ENCODE results near the gene SLC1A6.

The SLC1A6 gene

GRCh38 chr19:15008308-15008707 is 28.6 kb upstream of the SLC1A6 start:
- Histone ChIP-seq H3K4me3 (ENCODE audit: insufficient read depth, low read depth, low read length, poor library complexity, severe bottlenecking) (no peak overlapping the region), H3K9me3 (ENCODE audit: control insufficient read depth, low read length) (no peaks in the 10 kb centered on the region), H3K27ac (ENCODE audit: insufficient read depth, low read length, poor library complexity, severe bottlenecking) (no peak overlapping the region), H3K4me1 (ENCODE audit: control insufficient read depth, insufficient read depth, low read length, poor library complexity, severe bottlenecking) (no peaks in the 10 kb centered on the region), H3K36me3 (ENCODE audit: control insufficient read depth, insufficient read depth, low read length) (no peaks in the 10 kb centered on the region), H3K27me3 (replicated peaks; ENCODE audit: control insufficient read depth, insufficient read depth, low read length, poor library complexity, severe bottlenecking) (peaks cover 7% of the 10 kb centered on the region)
- no peak for DNase-seq

GRCh38 chr19:14997981-14998380 is 18.3 kb upstream of the SLC1A6 start:
- no peaks in the 10 kb centered on the region for H3K4me1 ChIP-seq (ENCODE audit: control insufficient read depth, insufficient read depth, low read length, poor library complexity, severe bottlenecking)

DNA sequence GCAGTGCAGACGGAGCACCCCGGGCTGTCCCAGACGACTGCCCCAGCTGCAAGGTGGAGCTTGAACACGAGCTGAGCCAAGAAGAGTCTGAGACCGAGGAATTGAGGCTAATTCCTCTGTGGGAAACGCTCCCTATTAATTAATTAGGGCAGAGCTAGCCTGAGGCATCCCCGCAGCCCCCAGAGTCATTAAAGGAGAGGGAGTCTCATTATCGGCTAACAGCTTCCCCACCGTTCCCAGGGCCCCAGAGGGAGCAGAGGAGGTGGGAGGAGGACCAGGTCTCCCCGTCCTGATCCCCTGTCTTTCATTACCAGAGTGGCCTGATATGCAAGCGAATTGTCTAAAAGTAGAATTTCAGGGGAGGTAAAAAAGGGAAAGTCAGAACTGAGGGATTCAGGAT is 13.1 kb upstream of the SLC1A6 start:
- Histone ChIP-seq H3K27me3 (replicated peaks; ENCODE audit: control insufficient read depth, insufficient read depth, low read length, poor library complexity, severe bottlenecking) (no peaks in the 10 kb centered on the region), H3K27ac (ENCODE audit: insufficient read depth, low read length, poor library complexity, severe bottlenecking) (no peak overlapping the region), H3K4me1 (ENCODE audit: control insufficient read depth, insufficient read depth, low read length, poor library complexity, severe bottlenecking) (no peaks in the 10 kb centered on the region), H3K4me3 (ENCODE audit: insufficient read depth, low read depth, low read length, poor library complexity, severe bottlenecking) (no peak overlapping the region), H3K36me3 (ENCODE audit: control insufficient read depth, insufficient read depth, low read length) (no peaks in the 10 kb centered on the region), H3K9me3 (ENCODE audit: control insufficient read depth, low read length) (no peaks in the 10 kb centered on the region)
- no peak for DNase-seq

More at GRCh38 chr19:14997981-14998380, 18.3 kb upstream of the SLC1A6 start:
- no peak for DNase-seq
- H3K27ac ChIP-seq (ENCODE audit: insufficient read depth, low read length, poor library complexity, severe bottlenecking), result no peak overlapping the region
- H3K9me3 ChIP-seq (ENCODE audit: control insufficient read depth, low read length), result no peaks in the 10 kb centered on the region
- no peak overlapping the region for H3K4me3 ChIP-seq (ENCODE audit: insufficient read depth, low read depth, low read length, poor library complexity, severe bottlenecking)
- H3K27me3 ChIP-seq (replicated peaks; ENCODE audit: control insufficient read depth, insufficient read depth, low read length, poor library complexity, severe bottlenecking), result no peaks in the 10 kb centered on the region
- H3K36me3 ChIP-seq (ENCODE audit: control insufficient read depth, insufficient read depth, low read length), result no peaks in the 10 kb centered on the region

DNA sequence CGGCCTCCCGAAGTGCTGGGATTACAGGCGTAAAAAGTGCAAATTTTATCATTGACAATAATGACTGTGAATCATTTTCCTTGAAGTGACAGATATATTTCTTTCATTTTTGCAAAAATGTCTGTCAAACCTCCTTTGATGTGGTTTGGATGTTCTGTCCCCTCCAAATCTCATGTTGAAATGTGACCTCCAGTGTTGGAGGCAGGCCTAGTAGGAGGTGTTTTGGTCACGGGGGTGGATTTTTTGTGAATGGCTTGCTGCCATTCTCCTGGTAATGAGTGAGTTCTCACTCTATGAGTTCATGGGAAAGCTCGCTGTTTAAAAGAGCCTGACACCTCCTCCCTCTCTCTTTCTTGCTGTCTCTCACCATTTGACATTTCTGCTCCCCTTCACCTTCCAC is 5.5 kb upstream of the SLC1A6 start:
- Histone ChIP-seq H3K27ac (ENCODE audit: insufficient read depth, low read length, poor library complexity, severe bottlenecking) (no peak overlapping the region), H3K27me3 (replicated peaks; ENCODE audit: control insufficient read depth, insufficient read depth, low read length, poor library complexity, severe bottlenecking) (peaks cover 6% of the 10 kb centered on the region), H3K4me3 (ENCODE audit: insufficient read depth, low read depth, low read length, poor library complexity, severe bottlenecking) (no peak overlapping the region), H3K36me3 (ENCODE audit: control insufficient read depth, insufficient read depth, low read length) (no peaks in the 10 kb centered on the region), H3K4me1 (ENCODE audit: control insufficient read depth, insufficient read depth, low read length, poor library complexity, severe bottlenecking) (no peaks in the 10 kb centered on the region), H3K9me3 (ENCODE audit: control insufficient read depth, low read length) (no peaks in the 10 kb centered on the region)
- DNase-seq, result no peak

- H3K27me3 ChIP-seq (replicated peaks; ENCODE audit: control insufficient read depth, insufficient read depth, low read length, poor library complexity, severe bottlenecking), result peaks cover 20% of the 10 kb centered on the region
- H3K4me3 ChIP-seq (ENCODE audit: insufficient read depth, low read depth, low read length, poor library complexity, severe bottlenecking), result no peak overlapping the region
- H3K9me3 ChIP-seq (ENCODE audit: control insufficient read depth, low read length), result no peaks in the 10 kb centered on the region
- H3K4me1 ChIP-seq (ENCODE audit: control insufficient read depth, insufficient read depth, low read length, poor library complexity, severe bottlenecking), result no peaks in the 10 kb centered on the region
- DNase-seq, result no peak
- no peaks in the 10 kb centered on the region for H3K36me3 ChIP-seq (ENCODE audit: control insufficient read depth, insufficient read depth, low read length)
- no peak overlapping the region for H3K27ac ChIP-seq (ENCODE audit: insufficient read depth, low read length, poor library complexity, severe bottlenecking)
Observed at GRCh38 chr19:14978161-14978776, 1.4 kb downstream of the SLC1A6 start.

- no peaks in the 10 kb centered on the region for H3K36me3 ChIP-seq (ENCODE audit: control insufficient read depth, insufficient read depth, low read length)
- H3K4me3 ChIP-seq (ENCODE audit: insufficient read depth, low read depth, low read length, poor library complexity, severe bottlenecking), result no peak overlapping the region
- no peaks in the 10 kb centered on the region for H3K4me1 ChIP-seq (ENCODE audit: control insufficient read depth, insufficient read depth, low read length, poor library complexity, severe bottlenecking)
- H3K27me3 ChIP-seq (replicated peaks; ENCODE audit: control insufficient read depth, insufficient read depth, low read length, poor library complexity, severe bottlenecking), result peaks cover 17% of the 10 kb centered on the region
- H3K9me3 ChIP-seq (ENCODE audit: control insufficient read depth, low read length), result no peaks in the 10 kb centered on the region
- no peak for DNase-seq
- H3K27ac ChIP-seq (ENCODE audit: insufficient read depth, low read length, poor library complexity, severe bottlenecking), result no peak overlapping the region
Observed at GRCh38 chr19:14977128-14977527, 2.5 kb downstream of the SLC1A6 start.

- no peak for DNase-seq
- Histone ChIP-seq H3K4me3 (ENCODE audit: insufficient read depth, low read depth, low read length, poor library complexity, severe bottlenecking) (no peak overlapping the region), H3K36me3 (ENCODE audit: control insufficient read depth, insufficient read depth, low read length) (no peaks in the 10 kb centered on the region), H3K27me3 (replicated peaks; ENCODE audit: control insufficient read depth, insufficient read depth, low read length, poor library complexity, severe bottlenecking) (peaks cover 9% of the 10 kb centered on the region), H3K9me3 (ENCODE audit: control insufficient read depth, low read length) (no peaks in the 10 kb centered on the region), H3K4me1 (ENCODE audit: control insufficient read depth, insufficient read depth, low read length, poor library complexity, severe bottlenecking) (no peaks in the 10 kb centered on the region), H3K27ac (ENCODE audit: insufficient read depth, low read length, poor library complexity, severe bottlenecking) (no peak overlapping the region)
Observed at GRCh38 chr19:14974488-14974887, 5.2 kb downstream of the SLC1A6 start.

- H3K4me3 ChIP-seq (ENCODE audit: insufficient read depth, low read depth, low read length, poor library complexity, severe bottlenecking), result no peak overlapping the region
- DNase-seq, result no peak
- no peak overlapping the region for H3K27ac ChIP-seq (ENCODE audit: insufficient read depth, low read length, poor library complexity, severe bottlenecking)
- peaks cover 9% of the 10 kb centered on the region for H3K27me3 ChIP-seq (replicated peaks; ENCODE audit: control insufficient read depth, insufficient read depth, low read length, poor library complexity, severe bottlenecking)
- no peaks in the 10 kb centered on the region for H3K9me3 ChIP-seq (ENCODE audit: control insufficient read depth, low read length)
- H3K36me3 ChIP-seq (ENCODE audit: control insufficient read depth, insufficient read depth, low read length), result no peaks in the 10 kb centered on the region
- no peaks in the 10 kb centered on the region for H3K4me1 ChIP-seq (ENCODE audit: control insufficient read depth, insufficient read depth, low read length, poor library complexity, severe bottlenecking)
Observed at GRCh38 chr19:14972676-14973075, 7.0 kb downstream of the SLC1A6 start.

GRCh38 chr19:14971474-14971873 is 8.2 kb downstream of the SLC1A6 start:
- Histone ChIP-seq H3K4me1 (ENCODE audit: control insufficient read depth, insufficient read depth, low read length, poor library complexity, severe bottlenecking) (no peaks in the 10 kb centered on the region), H3K4me3 (ENCODE audit: insufficient read depth, low read depth, low read length, poor library complexity, severe bottlenecking) (no peak overlapping the region), H3K27me3 (replicated peaks; ENCODE audit: control insufficient read depth, insufficient read depth, low read length, poor library complexity, severe bottlenecking) (no peaks in the 10 kb centered on the region), H3K36me3 (ENCODE audit: control insufficient read depth, insufficient read depth, low read length) (no peaks in the 10 kb centered on the region), H3K27ac (ENCODE audit: insufficient read depth, low read length, poor library complexity, severe bottlenecking) (no peak overlapping the region), H3K9me3 (ENCODE audit: control insufficient read depth, low read length) (no peaks in the 10 kb centered on the region)
- DNase-seq, result no peak

GRCh38 chr19:14968247-14968646 is 11.4 kb downstream of the SLC1A6 start:
- Histone ChIP-seq H3K36me3 (ENCODE audit: control insufficient read depth, insufficient read depth, low read length) (no peaks in the 10 kb centered on the region), H3K4me3 (ENCODE audit: insufficient read depth, low read depth, low read length, poor library complexity, severe bottlenecking) (no peak overlapping the region), H3K4me1 (ENCODE audit: control insufficient read depth, insufficient read depth, low read length, poor library complexity, severe bottlenecking) (no peaks in the 10 kb centered on the region), H3K27me3 (replicated peaks; ENCODE audit: control insufficient read depth, insufficient read depth, low read length, poor library complexity, severe bottlenecking) (no peaks in the 10 kb centered on the region), H3K9me3 (ENCODE audit: control insufficient read depth, low read length) (no peaks in the 10 kb centered on the region), H3K27ac (ENCODE audit: insufficient read depth, low read length, poor library complexity, severe bottlenecking) (no peak overlapping the region)
- DNase-seq, result no peak

Data from effector memory CD4-positive, alpha-beta T cell (primary cell).